Posterior vena cava (tissue), 2 donors: ENCODE data around the gene ZNF763. TPM values are rescaled to one million over a fixed set of nuclear protein-coding genes. Genes with fewer than 3 reads are reported as not detected.

Experiments
- total RNA-seq, 2 donors: library from RNA; stranded (reverse); fragmentation: NEBNext Ultra II Directional; extraction: Animal tissue kit (Norgen Biotek cat#: 25700); gene quantifications; one replicate each; pipeline ENCODE4 v1.2.1, GENCODE V29; 2021
- donor health status: DM: yes; HTN: yes; CAD: no.
- donor health status: DM: yes; HTN: yes; CAD: no.

The ZNF763 gene
- total RNA-seq, 2 donors from 2014 or later: 1.7 to 2.4 TPM

Other genes with a start within 250 kb of the ZNF763 start
- 1 to 10 TPM; 4.5 to 5.4 TPM for gene ZNF823, start 226.1 kb upstream of the ZNF763 start, total RNA-seq
- gene ZNF441, start 198.0 kb upstream of the ZNF763 start, total RNA-seq: 10 to 100 TPM; 11.1 to 16.1 TPM
- 1 to 10 TPM; 2.4 to 2.9 TPM for gene ZNF491, start 166.5 kb upstream of the ZNF763 start, total RNA-seq
- 10 to 100 TPM in 1 of 2 donors, 1 to 10 TPM in 1; 8.8 to 10.5 TPM for gene ZNF440, start 150.8 kb upstream of the ZNF763 start, total RNA-seq
- gene ZNF439, start 116.3 kb upstream of the ZNF763 start, total RNA-seq: 1 to 10 TPM; 5.4 to 6.0 TPM
- gene ZNF69, start 77.3 kb upstream of the ZNF763 start, total RNA-seq: 1 to 10 TPM; 3.7 to 4.0 TPM
- gene ZNF700, start 39.9 kb upstream of the ZNF763 start, total RNA-seq: 10 to 100 TPM in 1 of 2 donors, 1 to 10 TPM in 1; 9.9 to 11.6 TPM
- gene ZNF433, start 70.6 kb downstream of the ZNF763 start, total RNA-seq: 1 to 10 TPM; 3.9 to 5.1 TPM
- under 1 TPM in 1 of 2 donors, not detected in 1; 0.14 TPM for gene ZNF878, start 87.9 kb downstream of the ZNF763 start, total RNA-seq
- gene ZNF844, start 99.7 kb downstream of the ZNF763 start, total RNA-seq: 10 to 100 TPM in 1 of 2 donors, 1 to 10 TPM in 1; 7.8 to 14.9 TPM
- gene ZNF20, start 175.3 kb downstream of the ZNF763 start, total RNA-seq: 1 to 10 TPM; 1.0 to 3.2 TPM
- gene ZNF625, start 191.7 kb downstream of the ZNF763 start, total RNA-seq: 1 to 10 TPM; 6.0 to 8.7 TPM
- gene ZNF136, start 198.1 kb downstream of the ZNF763 start, total RNA-seq: 1 to 10 TPM; 9.2 to 9.4 TPM